HCT116 (cell line): ENCODE measurements around the gene MRPL47.

Source experiments
- EZH2 ChIP-seq: fragments of 200-600 bp; sonication (generic); IDR thresholded peaks from 2 replicates; pipeline ENCODE4 v1.6.1; 2017; ENCODE audit warnings: antibody characterized with exemption, mixed run types
- FOSL1 ChIP-seq: IDR thresholded peaks from 2 replicates; pipeline ENCODE4 v1.6.1; 2012; ENCODE audit warnings: low read depth
- SP1 ChIP-seq: IDR thresholded peaks from 2 replicates; pipeline ENCODE4 v1.6.1; 2012; ENCODE audit warnings: low read depth
- YY1 ChIP-seq: IDR thresholded peaks from 2 replicates; pipeline ENCODE4 v1.6.1; 2011; ENCODE audit warnings: low read length, low read depth, moderate library complexity, mild to moderate bottlenecking; ENCODE audit not compliant: insufficient replicate concordance; ENCODE audit errors: extremely low read depth
- TF ChIP-seq, protein P1 (sequence below), 3 experiments: fragments of 200-600 bp in 1 of 3; sonication (generic) in 1 of 3; IDR thresholded peaks in 2 of 3; conservative IDR thresholded peaks in 1 of 3; 2 replicates each; pipeline ENCODE4 v1.5.1; 2012 to 2017; ENCODE audit warnings: low read depth in 2 of 3, low read length in 2 of 3, antibody characterized with exemption in 1 of 3, borderline replicate concordance in 1 of 3, control low read depth in 1 of 3, mild to moderate bottlenecking in 1 of 3, mixed read lengths in 1 of 3, mixed run types in 1 of 3, moderate library complexity in 1 of 3; ENCODE audit not compliant: insufficient read depth in 1 of 3

DNA sequence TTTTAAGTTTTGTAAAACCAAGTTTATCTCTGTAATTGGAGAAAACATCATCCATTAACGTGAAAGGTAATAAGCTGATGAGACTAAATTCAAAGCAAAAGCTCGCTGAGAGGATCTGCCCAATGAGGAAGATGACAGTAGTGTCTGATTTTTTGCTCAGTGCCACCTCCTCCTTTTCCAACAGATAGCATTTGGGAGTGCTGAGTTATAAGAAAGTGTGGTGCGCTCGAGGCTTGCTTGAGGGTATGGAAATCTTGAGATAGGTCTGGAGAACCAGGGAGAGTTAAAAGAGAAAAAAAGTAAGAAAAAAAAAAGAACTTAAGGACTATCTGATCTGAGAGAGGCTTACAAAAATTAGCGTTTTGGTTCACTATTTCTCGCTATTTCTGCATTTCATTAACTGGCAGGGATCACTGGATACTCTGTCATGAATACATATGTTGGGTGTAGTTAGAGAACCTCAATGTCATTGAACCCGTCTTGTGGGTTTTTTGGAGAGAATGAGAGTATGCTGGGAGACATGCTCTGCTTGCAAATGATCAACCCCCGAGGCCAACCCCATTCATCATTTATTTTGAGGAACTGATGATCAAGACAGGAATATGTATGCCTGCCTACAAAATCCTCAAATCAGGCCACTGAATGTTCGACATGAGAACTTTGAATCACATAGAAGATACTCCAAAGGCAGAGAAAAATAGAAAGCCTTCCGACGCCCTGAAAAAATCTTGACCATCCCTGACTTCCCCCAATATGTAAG, 47.4 kb upstream of the MRPL47 start:
- TF ChIP-seq YY1 (no peak), EZH2 (no peak), SP1 (no peak), FOSL1 (no peak)
- TF ChIP-seq, protein P1, sequence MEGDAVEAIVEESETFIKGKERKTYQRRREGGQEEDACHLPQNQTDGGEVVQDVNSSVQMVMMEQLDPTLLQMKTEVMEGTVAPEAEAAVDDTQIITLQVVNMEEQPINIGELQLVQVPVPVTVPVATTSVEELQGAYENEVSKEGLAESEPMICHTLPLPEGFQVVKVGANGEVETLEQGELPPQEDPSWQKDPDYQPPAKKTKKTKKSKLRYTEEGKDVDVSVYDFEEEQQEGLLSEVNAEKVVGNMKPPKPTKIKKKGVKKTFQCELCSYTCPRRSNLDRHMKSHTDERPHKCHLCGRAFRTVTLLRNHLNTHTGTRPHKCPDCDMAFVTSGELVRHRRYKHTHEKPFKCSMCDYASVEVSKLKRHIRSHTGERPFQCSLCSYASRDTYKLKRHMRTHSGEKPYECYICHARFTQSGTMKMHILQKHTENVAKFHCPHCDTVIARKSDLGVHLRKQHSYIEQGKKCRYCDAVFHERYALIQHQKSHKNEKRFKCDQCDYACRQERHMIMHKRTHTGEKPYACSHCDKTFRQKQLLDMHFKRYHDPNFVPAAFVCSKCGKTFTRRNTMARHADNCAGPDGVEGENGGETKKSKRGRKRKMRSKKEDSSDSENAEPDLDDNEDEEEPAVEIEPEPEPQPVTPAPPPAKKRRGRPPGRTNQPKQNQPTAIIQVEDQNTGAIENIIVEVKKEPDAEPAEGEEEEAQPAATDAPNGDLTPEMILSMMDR (IDR thresholded peaks at IDR 0.05 in 2 of 3, conservative IDR thresholded peaks at IDR 0.05 in 1 of 3; ENCODE audit: borderline replicate concordance in 1 of 3, insufficient read depth in 1 of 3, low read depth in 2 of 3, low read length in 2 of 3): no peak
